ENCODE results near the gene ANKRA2.

DNA sequence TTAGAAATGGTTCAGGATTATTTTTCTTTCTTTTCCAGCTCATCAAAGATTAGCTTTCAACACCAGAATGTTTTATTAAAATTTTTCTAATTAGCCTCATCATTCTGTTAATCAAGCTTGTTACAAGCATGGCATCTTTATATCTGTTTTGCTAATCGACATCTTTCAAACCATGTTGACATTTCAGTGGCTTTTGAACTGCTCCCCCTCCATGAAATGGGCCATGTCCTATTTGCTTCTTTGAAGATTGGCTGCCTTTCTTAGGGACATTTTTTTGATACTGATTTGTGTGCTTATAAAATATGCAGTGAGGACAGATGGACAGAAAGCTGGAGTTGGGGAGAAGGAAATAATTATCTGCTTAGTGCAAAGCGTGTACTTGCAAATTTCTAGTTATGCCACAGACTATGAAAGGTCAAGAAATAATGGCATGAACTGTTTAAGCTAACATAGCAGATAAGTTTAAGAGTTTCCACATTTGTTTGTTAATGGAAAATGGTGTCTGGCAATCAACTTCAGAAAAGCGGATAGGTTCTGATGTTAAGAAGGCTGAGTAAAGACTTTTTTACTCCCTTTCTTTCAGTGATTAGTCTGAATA is 39.7 kb downstream of the ANKRA2 start:
- TF ChIP-seq FOXM1 (IDR thresholded peaks at IDR 0.05; ENCODE audit: borderline replicate concordance) (no peak), FOXA1 (IDR thresholded peaks at IDR 0.05) (no peak), SP1 (IDR thresholded peaks at IDR 0.05) (no peak), FOXK2 (IDR thresholded peaks at IDR 0.05) (no peak), BHLHE40 (IDR thresholded peaks at IDR 0.05; ENCODE audit: borderline replicate concordance) (no peak), ARNT (IDR thresholded peaks at IDR 0.05) (no peak), L3MBTL2 (conservative IDR thresholded peaks at IDR 0.05) (no peak), TARDBP (IDR thresholded peaks at IDR 0.05) (no peak), CTBP1 (IDR thresholded peaks at IDR 0.05; ENCODE audit: borderline replicate concordance) (no peak), SUZ12 (IDR thresholded peaks at IDR 0.05) (no peak), ELF4 (IDR thresholded peaks at IDR 0.05) (no peak), HDGF (IDR thresholded peaks at IDR 0.05; ENCODE audit: borderline replicate concordance) (no peak), NFRKB (IDR thresholded peaks at IDR 0.05) (no peak)
- TF ChIP-seq, protein P1, sequence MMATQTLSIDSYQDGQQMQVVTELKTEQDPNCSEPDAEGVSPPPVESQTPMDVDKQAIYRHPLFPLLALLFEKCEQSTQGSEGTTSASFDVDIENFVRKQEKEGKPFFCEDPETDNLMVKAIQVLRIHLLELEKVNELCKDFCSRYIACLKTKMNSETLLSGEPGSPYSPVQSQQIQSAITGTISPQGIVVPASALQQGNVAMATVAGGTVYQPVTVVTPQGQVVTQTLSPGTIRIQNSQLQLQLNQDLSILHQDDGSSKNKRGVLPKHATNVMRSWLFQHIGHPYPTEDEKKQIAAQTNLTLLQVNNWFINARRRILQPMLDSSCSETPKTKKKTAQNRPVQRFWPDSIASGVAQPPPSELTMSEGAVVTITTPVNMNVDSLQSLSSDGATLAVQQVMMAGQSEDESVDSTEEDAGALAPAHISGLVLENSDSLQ (IDR thresholded peaks at IDR 0.05), result no peak

Measured in HEK293T (cell line).